T-helper 1 cell treated with Interleukin-12 subunit alpha and Interleukin-12 subunit beta and Interleukin-4 antibody, amounts not matched to agents 30 ng/mL and 1 ng/mL, for 36 hours (primary cell): ENCODE results near the gene ACSL6. TPM values are rescaled to one million over a fixed set of nuclear protein-coding genes. Genes with fewer than 3 reads are reported as not detected.

Experiments
- intact Hi-C: fragments of 100-400 bp; cut with micrococcal nuclease; formaldehyde crosslinking; loops from one replicate; pipeline ENCODE4 v1.15.1; 2024
- total RNA-seq: library from RNA; stranded (reverse); gene quantifications from 2 replicates; pipeline ENCODE4 v1.2.3, GENCODE V29; 2022

The ACSL6 gene
- total RNA-seq, 1 donor from 2014 or later = 26.6 TPM

DNA sequence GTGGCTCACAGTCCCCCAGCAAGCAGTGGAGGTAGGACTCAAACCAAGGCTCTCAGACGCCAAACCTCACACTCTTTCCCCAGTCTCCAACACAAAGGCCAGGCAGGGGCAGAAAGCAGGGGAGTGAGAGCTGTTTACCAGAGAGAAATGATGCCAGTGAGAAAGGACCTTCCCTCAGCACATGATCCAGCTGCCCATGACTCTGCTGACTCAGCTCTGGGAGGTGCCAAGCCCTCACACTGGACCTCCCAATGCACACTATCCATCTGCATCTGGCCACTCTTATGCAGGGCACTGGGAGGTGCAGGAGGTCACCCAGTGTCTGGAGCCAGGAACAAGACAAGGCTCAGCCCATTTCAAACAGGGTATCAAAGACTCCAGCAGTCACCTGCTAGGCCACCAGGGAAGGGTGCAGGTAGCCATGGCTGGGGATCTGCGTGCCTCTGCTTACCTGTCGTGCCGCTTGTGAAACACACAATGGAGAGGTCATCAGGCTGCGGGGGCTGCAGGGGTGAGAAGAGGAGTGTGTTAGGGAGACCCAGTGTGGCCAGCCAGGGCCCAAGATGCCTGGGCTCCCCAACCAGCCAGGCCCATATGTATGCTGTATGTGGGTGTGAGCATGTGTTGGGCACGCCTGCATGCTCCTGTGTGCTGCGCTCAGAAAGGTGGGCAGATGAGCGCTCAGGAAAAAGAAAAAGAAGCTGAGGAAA, 26.3 kb downstream of the ACSL6 start:
- intact Hi-C loops = no loop called here

DNA sequence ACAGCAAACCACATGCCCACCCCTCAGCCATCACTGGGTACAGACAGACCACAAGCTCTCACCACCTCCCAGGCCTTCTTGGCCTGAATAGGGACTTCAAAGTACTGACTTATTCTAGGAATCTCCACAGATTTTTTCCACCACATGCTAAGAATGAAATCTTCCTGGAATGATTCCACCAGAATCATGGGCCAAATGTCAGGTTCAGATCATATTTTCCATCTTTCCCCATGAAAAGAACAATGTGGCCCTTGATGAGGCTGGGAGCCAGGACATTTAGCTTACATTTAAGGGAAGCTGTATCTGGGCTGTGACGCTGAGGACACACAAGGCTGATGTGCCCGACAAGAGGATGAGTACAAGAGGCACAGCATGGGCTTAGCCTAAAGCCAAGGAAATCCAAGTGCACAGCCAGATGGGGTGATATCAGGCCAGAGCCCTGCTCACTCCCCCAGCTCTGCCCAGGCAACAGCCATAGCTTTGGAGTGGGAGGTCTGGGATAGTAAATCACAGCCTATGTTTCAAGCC, 28.1 kb downstream of the ACSL6 start:
- intact Hi-C loops = no loop called here

DNA sequence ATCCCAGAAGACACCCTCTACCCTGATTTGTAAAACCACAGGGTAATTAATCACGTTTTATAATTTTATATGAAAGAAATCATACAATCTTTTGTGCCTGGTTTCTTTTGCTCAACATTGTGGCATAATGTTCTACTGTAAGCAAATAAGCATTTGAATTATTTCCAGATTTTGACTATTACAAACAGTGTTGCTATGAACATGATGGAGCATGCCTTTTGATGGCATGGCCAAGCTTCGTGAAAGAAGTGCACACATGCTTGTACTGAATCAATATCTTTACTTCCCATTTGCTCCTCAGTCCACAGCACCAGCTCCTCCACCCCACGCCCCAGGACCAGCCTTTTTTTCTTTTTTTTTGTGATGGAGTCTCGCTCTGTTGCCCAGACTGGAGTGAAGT, 29.9 kb downstream of the ACSL6 start:
- intact Hi-C loops = no loop called here

DNA sequence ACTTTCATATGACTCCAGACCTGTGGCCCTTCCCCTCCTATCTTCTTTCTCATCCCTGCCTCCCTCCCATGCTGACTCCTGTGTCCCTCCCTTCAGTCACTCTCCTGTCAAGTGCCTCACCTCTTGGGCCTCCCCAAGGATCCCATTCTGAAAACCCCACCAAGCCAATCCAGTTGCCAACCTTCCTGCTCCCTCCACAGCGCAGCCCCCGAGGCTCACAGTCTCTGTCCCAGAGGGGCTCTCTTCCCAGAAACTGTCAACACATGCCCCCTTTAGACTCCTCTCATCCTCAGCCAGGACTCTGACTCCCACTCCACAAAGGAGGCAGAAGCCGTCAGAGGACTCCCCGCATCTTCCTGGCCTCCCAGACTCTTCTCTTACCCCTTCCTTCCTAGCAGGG, 30.8 kb downstream of the ACSL6 start:
- intact Hi-C loops = no loop called here

DNA sequence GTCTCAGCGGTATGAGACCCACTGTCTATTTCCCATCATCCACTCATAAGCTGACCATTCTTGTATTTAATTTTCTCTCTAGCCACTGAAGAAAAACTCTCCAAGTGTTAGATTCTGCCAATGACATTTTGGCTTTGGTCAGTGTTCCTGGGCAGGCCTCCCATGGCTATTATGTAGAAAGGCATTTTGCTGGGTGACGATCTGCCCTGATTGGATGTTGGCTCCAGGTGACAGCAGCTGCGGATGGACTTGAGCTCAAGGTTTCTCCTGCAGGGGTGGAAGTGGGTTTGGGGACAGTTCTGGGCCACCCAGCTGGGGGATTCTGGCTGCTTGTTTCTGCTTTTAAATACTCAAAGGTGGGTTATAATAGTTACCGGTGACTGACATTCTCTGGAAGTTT, 31.6 kb downstream of the ACSL6 start:
- intact Hi-C loops = no loop called here

DNA sequence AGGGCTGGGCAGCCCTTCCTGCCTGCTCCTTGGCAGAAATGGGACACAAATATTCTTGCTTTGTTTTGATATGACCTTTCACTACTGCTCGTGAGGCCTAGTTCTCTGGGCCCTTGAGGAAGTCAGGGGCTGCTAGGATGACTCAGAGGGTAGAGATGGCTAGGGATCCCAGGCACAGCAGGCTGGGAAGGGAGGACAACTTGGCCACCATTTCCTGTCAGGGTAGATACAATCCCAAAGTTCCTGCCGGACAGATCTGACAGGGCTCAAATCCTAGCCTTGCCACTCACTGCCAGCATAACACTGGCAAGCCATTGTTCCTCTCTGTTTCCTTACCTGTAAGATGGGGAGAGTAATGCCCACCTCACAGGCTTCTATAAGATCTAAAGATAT, 34.2 kb downstream of the ACSL6 start:
- intact Hi-C loops = no loop called here

DNA sequence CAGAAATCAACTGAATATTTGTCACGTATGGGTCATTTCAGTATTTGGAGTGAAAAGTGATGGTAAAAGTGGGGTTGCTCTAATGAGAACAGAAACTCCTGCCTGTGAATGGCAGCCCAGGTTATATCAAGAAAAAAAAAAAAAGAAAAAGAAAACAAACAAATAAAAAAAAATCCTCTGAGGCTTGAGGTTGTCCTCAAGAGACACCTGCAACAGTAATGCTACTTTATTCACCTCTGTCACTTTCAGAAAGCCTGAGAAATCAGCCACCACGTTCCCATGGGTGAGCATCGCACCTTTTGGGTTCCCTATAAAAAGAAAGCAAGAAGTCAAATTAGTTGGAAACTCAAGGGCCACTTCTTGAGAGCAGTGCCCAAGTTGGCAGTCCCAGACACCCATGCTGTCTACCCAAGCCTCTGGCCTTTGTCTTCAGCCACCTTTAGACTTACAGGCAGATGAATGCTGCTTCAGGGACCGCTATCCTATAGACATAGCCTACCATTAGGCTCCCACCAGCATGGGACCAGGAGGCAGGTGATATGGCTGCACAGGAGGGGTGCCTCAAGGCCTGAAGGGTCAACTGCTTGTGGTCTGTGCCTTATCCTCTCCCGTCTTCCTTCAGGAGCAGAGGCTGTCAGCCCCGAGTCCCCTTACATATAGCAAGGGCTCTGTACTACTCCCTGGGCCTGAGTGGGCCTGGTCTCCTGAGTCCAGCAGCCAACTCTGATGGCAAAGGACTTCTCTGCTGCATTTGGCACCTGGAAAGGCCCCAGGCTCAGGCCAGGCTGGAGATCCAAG, 34.8 kb downstream of the ACSL6 start:
- intact Hi-C loops = no loop called here

DNA sequence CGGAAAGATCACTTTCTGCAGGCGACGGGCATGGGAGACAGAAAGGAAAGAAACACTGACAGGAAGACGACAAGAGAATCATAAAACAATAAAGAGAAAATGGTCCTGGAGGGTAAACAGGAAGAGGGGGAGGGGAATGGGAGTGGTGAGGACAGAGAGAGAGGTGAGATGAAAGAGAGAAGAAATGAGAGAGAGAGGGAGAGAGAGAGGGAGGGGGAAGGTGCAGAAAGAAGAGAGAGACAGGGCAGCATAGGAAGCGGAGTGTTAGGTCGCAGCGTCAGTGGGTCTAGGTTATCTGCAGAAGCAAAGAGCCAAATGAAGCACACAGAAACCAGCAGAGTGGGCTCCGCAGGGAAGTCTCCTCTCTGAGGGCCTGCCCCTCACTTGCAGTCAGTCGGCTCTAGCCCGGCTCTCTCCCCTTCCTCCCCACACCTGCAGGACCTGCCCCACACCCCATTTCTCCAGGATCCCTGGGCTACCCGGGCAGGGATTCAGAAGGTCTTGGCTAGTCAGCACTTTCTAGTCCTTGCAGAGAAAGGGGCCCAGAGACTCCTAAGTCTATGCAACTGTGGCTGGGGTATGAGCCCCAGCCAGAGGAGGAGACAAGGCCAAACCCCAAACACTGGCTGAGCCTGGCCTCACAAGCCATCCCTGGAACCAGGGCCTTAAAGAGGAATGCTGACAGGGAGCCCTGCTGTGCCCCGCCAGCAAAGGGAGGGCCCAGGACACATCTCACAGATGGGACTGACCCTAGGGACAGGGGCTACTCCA, 36.3 kb downstream of the ACSL6 start:
- intact Hi-C loops = loop anchor here (2.0 kb wide), 1 partner anchor 26 kb away; no protein-coding TSS in a partner anchor

DNA sequence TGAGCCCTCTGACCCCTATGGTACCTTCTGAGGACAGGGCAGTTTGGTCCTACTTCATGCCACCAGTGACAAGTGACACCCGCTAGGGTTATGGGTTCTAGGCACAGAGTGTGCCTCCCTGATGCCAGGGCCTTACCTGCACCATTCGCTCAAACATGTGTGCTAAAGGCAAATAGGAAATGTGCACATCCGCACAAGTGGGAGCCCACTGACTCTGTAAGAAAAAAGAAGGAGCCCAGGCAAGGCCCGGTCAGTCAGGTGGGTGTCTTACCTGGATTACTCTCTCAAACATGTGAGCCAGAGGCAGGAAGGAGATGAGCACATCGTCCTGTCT, 36.9 kb downstream of the ACSL6 start:
- intact Hi-C loops = loop anchor here (2.0 kb wide), 1 partner anchor 26 kb away; no protein-coding TSS in a partner anchor

DNA sequence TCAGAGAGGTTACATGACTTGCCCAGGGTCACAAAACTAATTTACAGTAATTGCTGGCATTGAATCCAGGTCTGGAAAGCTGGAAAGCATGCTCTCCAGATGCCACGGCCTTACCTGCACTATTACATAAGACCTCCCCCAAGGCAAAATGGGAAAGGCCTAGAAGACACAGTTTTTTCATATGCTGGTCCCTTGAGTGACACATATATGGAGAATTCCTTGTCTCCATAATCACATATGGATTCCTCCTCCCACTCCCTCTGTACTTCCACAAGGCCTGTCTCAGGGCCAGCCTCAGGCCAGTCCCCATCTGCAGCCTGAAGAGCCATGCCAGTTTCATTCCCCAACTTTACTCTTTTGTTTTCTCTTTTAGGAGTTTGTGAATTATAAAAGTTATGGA, 37.4 kb downstream of the ACSL6 start:
- intact Hi-C loops = loop anchor here (2.0 kb wide), 1 partner anchor 27 kb away; no protein-coding TSS in a partner anchor

DNA sequence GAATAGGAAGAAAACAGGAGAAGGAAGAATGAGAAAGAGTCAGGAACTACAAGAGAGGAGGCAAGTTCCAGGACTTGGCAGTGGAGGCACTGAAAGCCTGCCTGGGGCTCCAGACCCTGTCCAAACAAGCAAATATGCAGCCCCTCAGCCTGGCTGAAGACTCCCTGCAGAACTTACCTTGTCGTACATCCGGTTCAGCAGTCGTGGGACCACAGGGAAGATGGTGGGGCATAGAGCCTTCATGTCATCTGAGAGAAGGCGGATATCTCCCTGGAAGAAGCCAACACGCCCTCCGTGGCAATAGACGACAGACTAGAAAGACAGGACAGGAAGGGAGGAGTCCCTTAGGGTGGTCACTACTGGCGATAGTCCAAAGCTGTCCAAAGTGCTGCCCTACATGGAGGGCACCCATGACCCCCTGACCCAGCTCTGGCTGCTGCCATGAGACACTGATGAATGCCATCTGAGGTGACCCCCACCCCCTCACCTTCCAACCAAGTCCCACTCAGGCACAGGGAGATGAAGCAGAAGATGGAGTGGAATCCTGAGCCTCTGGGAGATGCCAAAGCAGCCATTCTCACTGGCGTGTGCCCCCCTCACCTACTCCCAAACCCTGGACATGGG, 38.3 kb downstream of the ACSL6 start:
- intact Hi-C loops = no loop called here

DNA sequence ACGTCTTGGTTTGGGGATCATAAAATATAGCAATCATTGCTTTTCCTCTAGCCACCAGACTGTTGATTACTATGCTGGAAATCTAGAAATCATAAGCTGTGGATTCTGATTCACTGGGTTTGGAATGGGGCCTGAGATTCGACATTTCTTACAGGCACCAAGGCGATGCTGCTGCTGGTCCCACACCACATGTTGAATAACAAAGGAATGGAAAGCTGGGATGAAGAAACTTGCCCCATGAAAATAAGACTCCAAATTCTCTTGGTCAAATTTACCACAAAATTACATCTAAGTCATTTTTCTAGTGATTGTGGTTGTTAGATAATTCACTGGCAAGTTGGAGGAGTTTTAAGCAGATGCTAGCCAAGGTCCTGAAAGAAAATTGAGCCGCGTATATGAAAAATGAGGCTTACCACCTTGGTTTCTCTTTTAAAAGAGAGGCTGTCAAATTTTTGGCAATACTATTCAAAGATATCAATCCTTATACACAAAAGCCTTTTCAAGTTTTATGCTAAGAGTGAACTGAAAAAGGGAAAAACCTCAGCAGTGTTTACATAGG, 43.0 kb downstream of the ACSL6 start:
- intact Hi-C loops = no loop called here

DNA sequence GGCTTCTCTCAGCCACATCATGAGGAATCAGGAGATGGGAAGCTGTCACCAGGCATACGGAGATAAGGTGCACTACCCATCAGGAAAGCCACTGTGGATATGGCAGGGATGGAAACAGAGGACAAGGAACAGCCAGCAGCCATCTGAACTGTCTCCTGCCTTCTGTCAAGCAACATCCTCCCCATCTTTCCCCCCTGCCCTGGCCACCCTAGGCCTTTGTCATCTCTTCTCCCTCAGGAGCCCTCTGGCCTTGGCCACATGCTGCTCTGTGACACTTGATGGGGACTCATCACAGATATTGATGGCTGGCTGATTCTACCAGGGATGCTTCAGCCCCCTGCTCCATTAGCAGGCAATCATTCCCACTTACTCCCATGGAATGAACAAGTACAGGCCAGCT, 44.9 kb downstream of the ACSL6 start:
- intact Hi-C loops = no loop called here

DNA sequence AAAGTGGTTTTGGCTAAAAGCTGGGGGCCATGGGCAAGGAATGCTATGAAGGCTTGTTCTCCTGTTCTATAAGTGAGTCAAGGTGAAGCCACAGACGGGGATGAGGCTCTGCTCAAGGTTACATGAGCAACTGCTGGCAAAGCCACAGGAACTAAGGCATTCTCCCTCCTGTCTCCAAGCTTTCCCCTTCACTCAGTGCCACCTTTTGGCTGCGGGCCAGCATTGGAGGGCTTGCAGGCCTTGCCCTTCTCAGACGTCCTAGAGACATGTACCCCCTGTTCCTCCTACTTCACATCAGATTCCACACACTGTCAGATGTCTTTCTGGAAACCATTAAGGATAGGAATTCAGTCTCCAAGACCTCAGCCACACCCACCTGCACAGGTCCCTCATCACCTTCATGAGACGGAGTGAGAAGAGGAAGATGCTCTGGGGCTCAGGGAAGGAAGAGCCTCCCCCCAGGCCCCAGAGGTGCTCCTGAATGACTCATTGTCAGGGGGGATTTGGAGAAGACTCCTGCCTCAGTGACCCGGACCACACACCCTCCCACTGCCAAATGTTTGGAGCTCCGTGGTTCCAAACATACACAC, 45.5 kb downstream of the ACSL6 start:
- intact Hi-C loops = no loop called here

DNA sequence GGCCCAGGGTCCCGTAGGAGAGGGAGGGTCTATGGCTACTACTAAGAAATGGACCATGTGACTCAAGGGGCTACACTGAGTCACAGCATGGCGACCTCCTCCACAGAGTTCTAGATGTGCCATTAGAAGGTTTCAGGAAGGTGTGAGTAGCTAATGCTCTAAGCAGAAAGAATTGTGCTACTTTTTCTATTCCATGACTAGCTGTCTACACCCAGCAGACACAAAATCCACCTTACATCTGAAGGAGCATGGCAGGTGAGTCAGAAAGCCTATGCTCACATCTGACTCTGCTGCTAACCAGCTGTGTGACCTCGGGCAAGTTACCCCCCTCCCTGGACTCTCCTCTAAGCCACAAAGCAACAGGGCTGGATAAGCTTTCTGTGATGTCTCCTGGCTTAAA, 51.6 kb downstream of the ACSL6 start:
- intact Hi-C loops = no loop called here

DNA sequence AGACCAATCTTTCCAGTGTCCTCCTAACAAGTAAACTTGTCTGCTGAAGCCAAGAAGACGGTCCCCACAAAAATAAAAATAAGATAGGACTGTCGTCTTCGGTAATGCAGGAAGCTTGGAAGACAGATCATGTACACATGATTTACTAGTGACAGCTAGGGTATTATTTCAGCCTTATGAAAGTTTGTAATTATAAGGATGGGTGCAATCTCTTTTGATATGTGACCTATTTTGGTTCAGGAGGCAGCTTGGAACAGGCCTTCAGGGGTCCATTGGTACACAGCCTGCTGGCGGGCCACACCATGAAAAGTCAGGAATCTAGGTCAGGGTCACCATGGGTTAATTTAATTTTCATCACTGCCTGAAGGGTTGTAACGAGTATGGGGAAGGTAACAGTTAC, 52.3 kb downstream of the ACSL6 start:
- intact Hi-C loops = no loop called here

DNA sequence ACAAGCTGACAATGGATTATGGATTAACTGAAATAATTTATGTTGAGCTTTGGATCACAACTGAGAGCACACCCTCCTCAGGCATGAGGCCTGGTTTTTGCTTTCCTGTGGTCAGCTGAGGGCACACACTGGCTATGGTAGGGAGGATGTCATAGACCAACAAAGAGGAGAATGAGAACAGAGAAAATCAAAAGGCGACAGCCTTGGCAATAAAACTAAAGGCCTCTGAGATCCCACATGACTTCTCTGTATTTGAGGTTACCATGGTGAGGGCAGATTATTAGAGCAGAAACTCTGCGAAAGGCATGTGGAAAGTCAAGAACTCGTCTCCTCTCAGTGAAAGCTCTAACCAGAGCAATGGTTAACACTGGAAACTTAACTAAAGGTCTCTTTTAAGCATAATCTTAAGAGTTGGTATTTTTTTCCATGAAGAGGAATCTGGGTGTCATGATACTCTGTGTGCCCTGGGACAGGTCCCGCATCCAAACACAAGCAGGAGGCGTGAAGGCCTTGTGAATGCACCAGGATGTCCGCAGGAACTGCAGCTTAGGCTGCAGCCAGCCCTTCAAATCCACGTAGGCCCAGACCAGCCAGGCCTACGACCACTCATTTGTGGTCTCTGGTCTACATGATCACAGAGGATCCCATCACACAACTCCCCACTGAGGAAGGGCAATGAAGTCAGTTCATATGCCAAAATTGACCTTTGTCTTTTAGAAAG, 53.6 kb downstream of the ACSL6 start:
- intact Hi-C loops = no loop called here

DNA sequence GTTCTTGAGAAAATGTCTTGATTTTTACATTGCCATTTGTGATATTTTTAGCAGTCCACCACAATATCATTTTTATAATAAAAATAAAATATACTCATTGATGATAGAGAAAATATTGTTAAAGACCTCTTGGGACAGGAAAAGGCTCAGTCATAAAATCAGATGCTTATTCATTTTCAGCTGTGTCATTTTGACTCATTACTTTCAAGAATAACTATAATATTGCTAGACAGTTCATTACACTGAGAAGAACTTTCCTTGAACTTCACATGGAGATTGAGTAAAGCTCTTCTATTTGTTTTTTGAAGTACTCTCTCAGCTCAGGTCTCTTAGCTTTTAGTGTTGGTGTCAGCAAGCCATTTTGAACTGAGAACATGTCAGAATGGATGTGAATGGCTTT, 57.5 kb downstream of the ACSL6 start:
- intact Hi-C loops = no loop called here

DNA sequence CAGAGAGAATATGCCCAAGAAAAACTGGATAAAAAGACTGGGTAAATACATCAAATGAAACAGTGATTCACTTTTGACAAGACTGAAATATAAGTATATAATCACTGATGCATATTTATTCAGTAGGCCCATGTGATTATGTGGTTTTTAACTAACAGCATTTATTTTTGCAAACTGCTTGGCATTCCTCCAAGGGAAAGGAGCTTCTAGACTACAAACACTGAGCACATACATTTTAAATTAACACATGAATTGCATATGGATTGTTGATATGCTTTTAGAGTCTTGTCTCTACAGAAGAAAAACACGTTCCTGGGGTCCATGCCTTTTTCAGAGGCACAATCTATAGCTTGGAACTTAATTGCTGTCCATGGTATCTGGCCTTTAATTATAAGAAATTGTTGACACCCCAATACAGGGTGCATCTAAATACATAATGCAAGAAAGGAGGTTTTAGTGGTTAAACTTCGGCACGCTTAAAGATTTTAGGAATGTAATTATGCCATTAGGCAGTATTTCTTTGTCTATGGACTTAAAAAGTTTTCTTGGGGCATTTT, 59.1 kb downstream of the ACSL6 start:
- intact Hi-C loops = no loop called here

DNA sequence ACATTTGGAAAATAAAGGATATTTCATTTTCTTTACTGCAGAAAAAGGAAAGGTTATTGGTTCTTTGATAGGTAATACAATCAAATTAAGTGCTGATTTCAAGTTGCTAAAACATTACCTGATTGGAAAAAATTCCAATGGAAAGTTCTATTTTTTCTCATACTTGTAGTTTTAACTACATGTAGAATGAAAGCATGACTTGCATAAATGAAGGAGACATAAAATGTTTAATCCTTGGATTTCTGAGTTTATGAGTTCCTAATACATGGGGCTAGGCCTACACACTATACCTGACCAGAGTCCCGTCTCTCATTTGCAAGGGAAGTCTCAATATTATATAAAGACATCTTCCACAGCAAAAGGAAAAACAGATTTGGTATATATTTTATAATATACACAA, 60.8 kb downstream of the ACSL6 start:
- intact Hi-C loops = no loop called here
